HEK293T (cell line): Measurements from ENCODE around the gene TBC1D2.

Experiments used
- CTCF ChIA-PET: fragments of 350-600 bp; formaldehyde crosslinking; extraction: SDS; loops from one replicate; lab custom pipeline; 2021; ENCODE audit warnings: antibody characterized with exemption, inconsistent platforms; lab: Yijun Ruan, JAX
- POLR2A ChIA-PET: fragments of 350-600 bp; formaldehyde crosslinking; extraction: SDS; loops from one replicate; lab custom pipeline; 2020; ENCODE audit warnings: antibody characterized with exemption, inconsistent platforms; lab: Yijun Ruan, JAX
- DNase-seq: peaks from one replicate; pipeline ENCODE4 v3.0.0; 2012; ENCODE audit warnings: mixed read lengths; ENCODE audit errors: extremely low spot score
- ARNT ChIP-seq: fragments of 450-650 bp; IDR thresholded peaks from 2 replicates; pipeline ENCODE4 v1.6.1; 2017; ENCODE audit warnings: mild to moderate bottlenecking
- BHLHE40 ChIP-seq: fragments of 450-650 bp; IDR thresholded peaks from 2 replicates; pipeline ENCODE4 v1.6.1; 2016; ENCODE audit warnings: mild to moderate bottlenecking, moderate library complexity, borderline replicate concordance
- CTBP1 ChIP-seq: fragments of 450-650 bp; IDR thresholded peaks from 2 replicates; pipeline ENCODE4 v1.6.1; 2016; ENCODE audit warnings: borderline replicate concordance
- ELF4 ChIP-seq: fragments of 450-650 bp; IDR thresholded peaks from 2 replicates; pipeline ENCODE4 v1.6.1; 2017; ENCODE audit warnings: antibody characterized with exemption
- FOXA1 ChIP-seq: fragments of 450-650 bp; IDR thresholded peaks from 2 replicates; pipeline ENCODE4 v1.6.1; 2016; ENCODE audit warnings: mild to moderate bottlenecking
- FOXK2 ChIP-seq: fragments of 450-650 bp; IDR thresholded peaks from 2 replicates; pipeline ENCODE4 v1.6.1; 2016; ENCODE audit warnings: mild to moderate bottlenecking
- FOXM1 ChIP-seq: fragments of 450-650 bp; IDR thresholded peaks from 2 replicates; pipeline ENCODE4 v1.6.1; 2017; ENCODE audit warnings: mild to moderate bottlenecking, borderline replicate concordance
- HDGF ChIP-seq: fragments of 450-650 bp; IDR thresholded peaks from 2 replicates; pipeline ENCODE4 v1.6.1; 2017; ENCODE audit warnings: antibody characterized with exemption, borderline replicate concordance
- L3MBTL2 ChIP-seq: fragments of 450-650 bp; conservative IDR thresholded peaks from 2 replicates; pipeline ENCODE4 v1.6.1; 2016; ENCODE audit warnings: mild to moderate bottlenecking
- LEF1 ChIP-seq: fragments of 450-650 bp; IDR thresholded peaks from 2 replicates; pipeline ENCODE4 v1.6.1; 2017; ENCODE audit warnings: mild to moderate bottlenecking, borderline replicate concordance
- NFRKB ChIP-seq: fragments of 450-650 bp; IDR thresholded peaks from 2 replicates; pipeline ENCODE4 v1.6.1; 2016; ENCODE audit warnings: mild to moderate bottlenecking, moderate library complexity
- PKNOX1 ChIP-seq: fragments of 450-650 bp; IDR thresholded peaks from 2 replicates; pipeline ENCODE4 v1.6.1; 2016
- SP1 ChIP-seq: fragments of 450-650 bp; IDR thresholded peaks from 2 replicates; pipeline ENCODE4 v1.6.1; 2017
- SUZ12 ChIP-seq: fragments of 450-650 bp; IDR thresholded peaks from 2 replicates; pipeline ENCODE4 v1.6.1; 2016; ENCODE audit warnings: mild to moderate bottlenecking
- TARDBP ChIP-seq: fragments of 450-650 bp; IDR thresholded peaks from 2 replicates; pipeline ENCODE4 v1.6.1; 2016
- ZNF384 ChIP-seq: fragments of 450-650 bp; IDR thresholded peaks from 2 replicates; pipeline ENCODE4 v1.6.1; 2016

The TBC1D2 gene

GRCh38 chr9:98300611-98301010, 45.2 kb upstream of the TBC1D2 start:
- CTCF ChIA-PET, result interaction anchor here (0.5 kb wide), 1 partner anchor 96 kb away, joined by 3 read pairs; no protein-coding TSS in a partner anchor
- POLR2A ChIA-PET, result no interaction called here

GRCh38 chr9:98298476-98298875, 43.0 kb upstream of the TBC1D2 start:
- no peak for DNase-seq
- CTCF ChIA-PET, result interaction anchor here (0.5 to 1.1 kb wide), 2 partner anchors 17 to 476 kb away, joined by 3 read pairs; no protein-coding TSS in a partner anchor
- no peak for TF ChIP-seq CTBP1
- TF ChIP-seq BHLHE40, result no peak
- TF ChIP-seq PKNOX1, result no peak
- TF ChIP-seq HDGF, result no peak
- TF ChIP-seq FOXM1, result no peak
- no peak for TF ChIP-seq SUZ12
- no peak for TF ChIP-seq SP1
- POLR2A ChIA-PET, result no interaction called here

More at GRCh38 chr9:98300611-98301010, 45.2 kb upstream of the TBC1D2 start:
- TF ChIP-seq ARNT (no peak), ELF4 (no peak), HDGF (no peak), LEF1 (no peak), FOXK2 (no peak), CTBP1 (no peak), NFRKB (no peak), L3MBTL2 (no peak), BHLHE40 (no peak), SP1 (no peak), TARDBP (no peak), FOXA1 (no peak)
- DNase-seq, result no peak

DNA sequence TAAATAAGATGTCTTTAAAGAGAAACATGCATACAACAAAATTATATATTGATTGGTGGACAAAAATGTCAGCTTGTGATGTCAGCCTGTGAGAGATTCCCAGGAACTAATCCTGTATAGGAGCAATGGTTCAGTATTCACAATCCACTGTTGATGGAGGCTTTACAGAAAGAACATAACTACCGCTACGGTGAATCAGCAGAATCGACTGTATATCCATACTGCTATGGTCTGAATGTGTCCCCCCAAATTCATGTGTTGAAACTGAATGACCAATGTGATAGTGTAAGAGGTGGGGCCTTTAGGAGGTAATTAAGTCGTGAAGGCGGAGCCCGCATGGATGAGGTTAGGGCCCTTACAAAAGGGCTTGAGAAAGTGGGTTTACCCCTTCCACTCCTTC, 40.4 kb upstream of the TBC1D2 start:
- POLR2A ChIA-PET, result no interaction called here
- CTCF ChIA-PET, result no interaction called here

GRCh38 chr9:98291820-98292219, 36.4 kb upstream of the TBC1D2 start:
- CTCF ChIA-PET, result no interaction called here
- no peak for DNase-seq
- TF ChIP-seq ZNF384 (no peak), L3MBTL2 (no peak), NFRKB (no peak), ELF4 (no peak), ARNT (no peak), SP1 (no peak), SUZ12 (no peak), FOXA1 (no peak), BHLHE40 (no peak), FOXK2 (no peak), TARDBP (no peak), CTBP1 (no peak), HDGF (no peak), FOXM1 (no peak), LEF1 (no peak), PKNOX1 (no peak)
- POLR2A ChIA-PET, result no interaction called here

More for the DNA sequence above, 40.4 kb upstream of the TBC1D2 start:
- no peak for DNase-seq
- no peak for TF ChIP-seq LEF1
- no peak for TF ChIP-seq NFRKB
- no peak for TF ChIP-seq BHLHE40
- no peak for TF ChIP-seq SUZ12
- no peak for TF ChIP-seq CTBP1
- no peak for TF ChIP-seq L3MBTL2
- TF ChIP-seq FOXK2, result no peak
- no peak for TF ChIP-seq PKNOX1
- no peak for TF ChIP-seq ARNT
- TF ChIP-seq ZNF384, result no peak
- TF ChIP-seq FOXA1, result no peak
- TF ChIP-seq TARDBP, result no peak
- TF ChIP-seq ELF4, result no peak
- TF ChIP-seq HDGF, result no peak
- TF ChIP-seq FOXM1, result no peak
- no peak for TF ChIP-seq SP1

- no peak for DNase-seq
- POLR2A ChIA-PET, result interaction anchor here (0.8 kb wide), 1 partner anchor 97 kb away, joined by 3 read pairs; no protein-coding TSS in a partner anchor
- CTCF ChIA-PET, result no interaction called here
- TF ChIP-seq CTBP1 (no peak), NFRKB (no peak), SUZ12 (no peak), FOXK2 (no peak), PKNOX1 (no peak), BHLHE40 (no peak), HDGF (no peak), ELF4 (no peak), FOXM1 (no peak), L3MBTL2 (no peak), LEF1 (no peak)
Measured at GRCh38 chr9:98290411-98290810, 35.0 kb upstream of the TBC1D2 start.
